Measurements from ENCODE around the gene SMIM1. TPM values are rescaled to one million over a fixed set of nuclear protein-coding genes. Genes with fewer than 3 reads are reported as not detected.

Gene SMIM1
- total and polyA plus RNA-seq, 2 donors (not counting 3 experiments of a cell fraction or from before 2014, with no cell fraction given), result 1.4 to 2.9 TPM

DNA sequence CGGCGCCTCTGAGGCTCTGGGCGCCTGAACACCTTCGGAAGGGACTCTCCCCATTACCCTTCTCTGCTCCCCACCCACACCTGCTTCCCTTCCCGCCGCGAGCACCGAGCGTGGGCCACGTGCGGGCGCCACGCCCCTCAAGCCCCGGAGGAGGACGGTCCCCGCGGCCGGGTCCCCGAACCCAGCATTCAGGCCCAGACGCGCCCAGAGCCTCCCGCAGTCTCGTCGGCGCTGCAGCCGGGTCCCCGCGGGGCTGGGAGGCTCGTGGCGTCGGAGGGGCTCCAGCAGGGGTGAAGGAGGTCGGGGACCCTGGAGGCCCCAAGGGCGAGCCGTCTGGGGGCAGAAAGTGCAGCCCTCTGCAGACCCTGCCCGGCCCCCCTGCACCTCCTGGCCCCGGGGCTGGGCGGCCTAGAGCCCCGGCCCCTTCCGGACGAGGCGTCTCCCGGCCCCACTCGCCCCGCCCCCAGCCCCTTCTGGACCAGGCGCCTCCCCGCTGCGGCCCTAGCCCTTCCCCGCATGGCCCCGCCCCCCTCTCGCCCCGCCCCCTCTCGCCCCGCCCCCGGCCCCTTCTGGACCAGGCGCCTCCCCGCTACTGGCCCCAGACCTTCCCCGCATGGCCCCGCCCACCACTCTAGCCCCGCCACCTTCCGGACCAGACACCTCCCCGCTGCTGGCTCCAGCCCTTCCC is 378 bp upstream of the SMIM1 start:
- no peak for FAIRE-seq

DNA sequence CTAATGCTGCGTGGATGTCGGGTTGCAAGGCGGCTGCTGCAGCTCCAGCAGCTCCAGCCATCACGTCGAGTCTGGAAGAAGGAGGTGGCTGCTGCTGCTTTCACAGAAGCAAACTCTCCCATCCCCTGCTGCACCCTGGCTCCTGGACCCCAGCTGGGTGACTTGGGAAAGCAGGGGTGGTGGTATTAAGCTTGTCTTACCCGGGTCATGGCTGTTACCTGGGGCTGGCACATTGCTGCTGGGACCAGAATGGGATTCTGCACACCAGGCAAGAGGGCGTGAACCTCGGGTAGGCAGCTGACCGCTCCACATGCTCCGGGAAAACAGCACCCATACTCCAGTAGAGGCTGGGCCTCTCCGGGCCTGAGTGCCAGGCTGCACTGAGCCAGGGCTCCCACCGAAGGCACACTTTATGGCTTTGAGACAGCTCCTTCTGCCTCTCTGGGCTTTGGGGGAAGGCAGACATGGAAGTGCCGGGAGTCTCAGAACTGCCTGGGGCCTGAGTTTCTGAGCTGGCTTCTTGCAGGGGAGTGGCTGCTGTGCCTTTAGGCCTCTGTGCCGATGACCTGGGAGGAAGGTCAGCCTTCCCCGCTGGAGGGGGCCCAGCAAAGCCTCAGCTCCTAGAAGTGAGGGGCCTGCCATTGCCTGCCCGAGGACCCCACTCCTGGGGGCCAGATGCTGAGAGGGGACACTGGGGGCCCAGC is 1.2 kb downstream of the SMIM1 start:
- Histone ChIP-seq H3K36me3 (ENCODE audit: control insufficient read depth in 2 of 2, extremely low read depth in 1 of 2, insufficient read depth in 2 of 2, low read length in 2 of 2) (no peaks in the 10 kb centered on the region), H3K27ac (ENCODE audit: insufficient read depth, low read depth, low read length) (no peak overlapping the region), H3K9ac (replicated peaks; ENCODE audit: extremely low read depth, insufficient read depth, low read length) (no peak overlapping the region), H3K27me3 (ENCODE audit: control insufficient read depth in 2 of 2, insufficient read depth in 2 of 2, low read length in 2 of 2) (no peaks in the 10 kb centered on the region), H3K4me1 (ENCODE audit: control insufficient read depth, extremely low read depth, insufficient read depth, low read length) (peaks cover 6% of the 10 kb centered on the region), H3K9me1 (replicated peaks; ENCODE audit: control insufficient read depth, extremely low read depth, insufficient read depth, low read length) (no peaks in the 10 kb centered on the region), H2AFZ (ENCODE audit: low read depth, low read length) (no peak overlapping the region), H3K4me3 (replicated peaks in 1 of 3; ENCODE audit: insufficient read depth in 1 of 3, low read depth in 1 of 3, low read length in 3 of 3) (no peak overlapping the region), H3K9me3 (replicated peaks; ENCODE audit: control insufficient read depth, insufficient read depth, low read length) (no peaks in the 10 kb centered on the region), H4K20me1 (replicated peaks; ENCODE audit: control insufficient read depth, extremely low read depth, insufficient read depth, low read length) (no peaks in the 10 kb centered on the region), H3K4me2 (ENCODE audit: insufficient read depth, low read length) (no peak overlapping the region), H3K79me2 (ENCODE audit: control insufficient read depth, insufficient read depth, low read length) (no peaks in the 10 kb centered on the region)
- DNase-seq (ENCODE audit: low read depth, low spot score), result no peak
- no peak for FAIRE-seq
- CTCF ChIA-PET, result interaction anchor here (0.7 to 0.9 kb wide), 2 partner anchors 13 to 49 kb away, joined by 3 to 4 read pairs; no protein-coding TSS in a partner anchor
- TF ChIP-seq, protein P1, sequence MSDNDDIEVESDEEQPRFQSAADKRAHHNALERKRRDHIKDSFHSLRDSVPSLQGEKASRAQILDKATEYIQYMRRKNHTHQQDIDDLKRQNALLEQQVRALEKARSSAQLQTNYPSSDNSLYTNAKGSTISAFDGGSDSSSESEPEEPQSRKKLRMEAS (IDR thresholded peaks at IDR 0.05; ENCODE audit: insufficient read depth, insufficient read length), result no peak
- TF ChIP-seq FOS (IDR thresholded peaks at IDR 0.05; ENCODE audit: borderline replicate concordance, insufficient read depth, low read length) (no peak), POLR2A (IDR thresholded peaks at IDR 0.05; ENCODE audit: low read depth, low read length) (no peak), JUN (IDR thresholded peaks at IDR 0.05; ENCODE audit: borderline replicate concordance, insufficient read depth, insufficient read length, low read depth) (no peak), EZH2 (IDR thresholded peaks at IDR 0.05; ENCODE audit: borderline replicate concordance, low read depth, low read length, severe bottlenecking) (no peak), GATA2 (IDR thresholded peaks at IDR 0.05; ENCODE audit: insufficient read depth, insufficient read length, low read depth, low read length) (no peak), POLR2AphosphoS5 (IDR thresholded peaks at IDR 0.05; ENCODE audit: insufficient read depth, low read depth, low read length) (no peak), MYC (IDR thresholded peaks at IDR 0.05; ENCODE audit: low read depth, low read length) (no peak)
- TF ChIP-seq, protein P2, sequence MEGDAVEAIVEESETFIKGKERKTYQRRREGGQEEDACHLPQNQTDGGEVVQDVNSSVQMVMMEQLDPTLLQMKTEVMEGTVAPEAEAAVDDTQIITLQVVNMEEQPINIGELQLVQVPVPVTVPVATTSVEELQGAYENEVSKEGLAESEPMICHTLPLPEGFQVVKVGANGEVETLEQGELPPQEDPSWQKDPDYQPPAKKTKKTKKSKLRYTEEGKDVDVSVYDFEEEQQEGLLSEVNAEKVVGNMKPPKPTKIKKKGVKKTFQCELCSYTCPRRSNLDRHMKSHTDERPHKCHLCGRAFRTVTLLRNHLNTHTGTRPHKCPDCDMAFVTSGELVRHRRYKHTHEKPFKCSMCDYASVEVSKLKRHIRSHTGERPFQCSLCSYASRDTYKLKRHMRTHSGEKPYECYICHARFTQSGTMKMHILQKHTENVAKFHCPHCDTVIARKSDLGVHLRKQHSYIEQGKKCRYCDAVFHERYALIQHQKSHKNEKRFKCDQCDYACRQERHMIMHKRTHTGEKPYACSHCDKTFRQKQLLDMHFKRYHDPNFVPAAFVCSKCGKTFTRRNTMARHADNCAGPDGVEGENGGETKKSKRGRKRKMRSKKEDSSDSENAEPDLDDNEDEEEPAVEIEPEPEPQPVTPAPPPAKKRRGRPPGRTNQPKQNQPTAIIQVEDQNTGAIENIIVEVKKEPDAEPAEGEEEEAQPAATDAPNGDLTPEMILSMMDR (IDR thresholded peaks at IDR 0.05; ENCODE audit: extremely low read depth in 1 of 2, insufficient read depth in 1 of 2, low read depth in 1 of 2, low read length in 2 of 2), result no peak
- POLR2A ChIA-PET, result no interaction called here
- BruUV-seq (replicated peaks), result no TSS peak
- intact Hi-C loops (cut with micrococcal nuclease), result loop anchor here (2.0 to 5.0 kb wide), 2 partner anchors 27 to 129 kb away; partner anchors contain the start of gene C1orf174
- dilution Hi-C loops (cut with MboI; ENCODE audit: extremely low pct_ligation_motif_present, low sequenced_read_pairs), result no loop called here

More for the DNA sequence above, 378 bp upstream of the SMIM1 start:
- Histone ChIP-seq H3K36me3 (ENCODE audit: control insufficient read depth in 2 of 2, extremely low read depth in 1 of 2, insufficient read depth in 2 of 2, low read length in 2 of 2) (no peaks in the 10 kb centered on the region), H3K9ac (replicated peaks; ENCODE audit: extremely low read depth, insufficient read depth, low read length) (no peak overlapping the region), H3K4me1 (ENCODE audit: control insufficient read depth, extremely low read depth, insufficient read depth, low read length) (peaks cover 6% of the 10 kb centered on the region), H3K27me3 (ENCODE audit: control insufficient read depth in 2 of 2, insufficient read depth in 2 of 2, low read length in 2 of 2) (no peaks in the 10 kb centered on the region), H3K4me2 (ENCODE audit: insufficient read depth, low read length) (peak overlapping the region; percentile 62), H3K9me1 (replicated peaks; ENCODE audit: control insufficient read depth, extremely low read depth, insufficient read depth, low read length) (no peaks in the 10 kb centered on the region), H2AFZ (ENCODE audit: low read depth, low read length) (peak overlapping the region; percentile 90), H3K27ac (ENCODE audit: insufficient read depth, low read depth, low read length) (no peak overlapping the region), H3K4me3 (replicated peaks in 1 of 3; ENCODE audit: insufficient read depth in 1 of 3, low read depth in 1 of 3, low read length in 3 of 3) (peak overlapping the region; percentile 35 to 51 (median 49)), H3K79me2 (ENCODE audit: control insufficient read depth, insufficient read depth, low read length) (no peaks in the 10 kb centered on the region), H4K20me1 (replicated peaks; ENCODE audit: control insufficient read depth, extremely low read depth, insufficient read depth, low read length) (no peaks in the 10 kb centered on the region), H3K9me3 (replicated peaks; ENCODE audit: control insufficient read depth, insufficient read depth, low read length) (no peaks in the 10 kb centered on the region)
- dilution Hi-C loops (cut with MboI; ENCODE audit: extremely low pct_ligation_motif_present, low sequenced_read_pairs), result no loop called here
- intact Hi-C loops (cut with micrococcal nuclease), result loop anchor here (1.0 to 5.0 kb wide), 3 partner anchors 24 to 130 kb away; partner anchors contain the start of genes C1orf174 and LRRC47
- peak; percentile 72 for DNase-seq (ENCODE audit: low read depth, low spot score)
- ChIA-PET POLR2A (no interaction called here), CTCF (no interaction called here)
- TF ChIP-seq MYC (IDR thresholded peaks at IDR 0.05; ENCODE audit: low read depth, low read length) (no peak), POLR2A (IDR thresholded peaks at IDR 0.05; ENCODE audit: low read depth, low read length) (no peak)
- TF ChIP-seq, protein P1 (IDR thresholded peaks at IDR 0.05; ENCODE audit: insufficient read depth, insufficient read length), result peak; percentile 5
- BruUV-seq (replicated peaks), result no TSS peak

All from endothelial cell of umbilical vein (primary cell).